HG02588 (cell line): ENCODE results near the gene RPS10.
"Not testable (repeated sequence)": the region's sequence is repeated elsewhere in the genome, so short reads cannot be mapped to it uniquely, and the experiment has no call there.

Experiments used
- ATAC-seq: cut with Tn5 transposase; IDR thresholded peaks from one replicate; pipeline ENCODE4 v1.9.1; 2021; ENCODE audit warnings: mild to moderate bottlenecking, moderate library complexity; ENCODE audit not compliant: unreplicated experiment

The RPS10 gene

DNA sequence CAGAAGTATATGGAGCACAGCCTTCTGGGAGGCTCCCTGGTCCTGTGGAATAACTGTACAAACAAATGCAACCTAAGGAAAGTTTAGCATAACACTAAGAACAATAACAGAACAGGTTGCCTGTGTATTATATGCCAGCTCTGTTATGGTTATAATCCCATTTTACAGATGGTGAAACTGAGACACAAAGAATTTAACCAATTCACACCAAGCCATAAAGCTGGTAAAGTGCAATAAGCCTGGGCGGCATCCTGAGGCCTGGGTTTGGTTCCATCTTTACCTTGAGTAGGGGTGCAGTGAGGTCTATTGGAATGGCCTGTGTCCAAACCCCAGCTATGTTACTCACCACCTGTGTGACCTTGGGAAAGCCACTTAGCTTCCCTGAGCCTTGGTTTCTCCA is 25.3 kb upstream of the RPS10 start:
- no peak for ATAC-seq

DNA sequence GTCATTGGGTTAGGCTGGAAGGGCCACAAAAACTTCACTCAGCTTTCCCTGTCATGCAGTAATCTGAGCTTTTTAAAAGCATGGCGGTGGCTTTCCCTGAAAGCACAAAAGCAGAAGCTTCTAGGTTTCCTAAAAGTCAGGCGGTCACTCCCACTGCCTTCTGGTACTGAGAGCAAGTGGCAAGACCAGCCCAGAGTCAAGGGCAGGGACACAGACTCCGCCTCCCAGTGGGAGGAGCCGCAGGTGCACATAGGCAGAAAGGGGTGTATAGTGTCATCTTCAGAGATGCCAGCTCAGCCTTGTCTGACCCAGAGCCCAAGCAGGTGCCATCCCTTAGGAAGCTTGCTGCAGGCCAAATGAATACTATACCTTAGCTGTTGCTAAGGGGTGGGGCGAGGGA is 22.0 kb upstream of the RPS10 start:
- ATAC-seq, result no peak

DNA sequence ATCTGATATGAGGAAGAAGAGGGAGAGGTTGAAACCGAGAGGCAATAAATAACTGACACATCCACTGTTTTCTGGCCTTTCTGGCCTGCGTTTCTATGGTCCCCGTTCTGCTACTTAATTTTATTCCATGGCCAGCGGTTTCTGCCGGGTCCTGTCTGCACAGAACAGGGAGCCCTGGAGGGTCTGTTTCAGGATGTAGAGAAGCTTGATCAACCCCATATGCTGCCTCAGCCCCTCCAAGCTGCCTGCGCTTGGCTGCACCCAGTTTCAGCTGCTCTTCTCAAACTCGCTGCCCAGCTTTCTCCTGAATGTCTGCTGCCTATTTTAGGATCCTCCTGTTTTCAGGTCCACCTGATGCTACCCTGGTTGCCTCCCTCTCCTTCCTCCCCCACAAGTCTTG is 21.5 kb upstream of the RPS10 start:
- ATAC-seq, result no peak

DNA sequence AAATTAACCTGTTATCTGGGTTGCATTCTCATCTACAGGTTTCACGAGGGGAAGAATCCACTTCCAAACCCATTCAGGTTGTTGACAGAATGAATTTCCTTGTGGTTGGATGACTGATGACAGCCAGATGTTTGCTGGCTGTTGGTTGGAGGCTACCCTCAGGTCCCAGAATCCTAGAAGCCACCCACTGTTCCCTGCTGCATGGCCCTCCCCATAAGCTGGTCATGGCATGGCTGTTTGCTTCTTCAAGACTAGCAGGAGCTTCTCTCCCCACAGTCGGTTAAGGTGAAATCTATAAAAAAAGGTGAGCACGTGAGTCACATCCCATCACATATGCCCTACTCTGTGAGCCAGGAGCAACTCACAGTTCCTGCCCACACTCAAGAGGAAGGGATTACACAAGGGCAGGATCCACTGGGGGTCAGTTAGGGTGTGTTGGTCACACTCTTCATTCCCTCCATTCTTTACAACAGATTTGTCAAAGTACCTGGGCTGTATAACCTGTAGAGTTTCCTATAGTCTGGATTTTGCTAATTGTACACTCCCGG is 19.5 kb upstream of the RPS10 start:
- no peak for ATAC-seq

DNA sequence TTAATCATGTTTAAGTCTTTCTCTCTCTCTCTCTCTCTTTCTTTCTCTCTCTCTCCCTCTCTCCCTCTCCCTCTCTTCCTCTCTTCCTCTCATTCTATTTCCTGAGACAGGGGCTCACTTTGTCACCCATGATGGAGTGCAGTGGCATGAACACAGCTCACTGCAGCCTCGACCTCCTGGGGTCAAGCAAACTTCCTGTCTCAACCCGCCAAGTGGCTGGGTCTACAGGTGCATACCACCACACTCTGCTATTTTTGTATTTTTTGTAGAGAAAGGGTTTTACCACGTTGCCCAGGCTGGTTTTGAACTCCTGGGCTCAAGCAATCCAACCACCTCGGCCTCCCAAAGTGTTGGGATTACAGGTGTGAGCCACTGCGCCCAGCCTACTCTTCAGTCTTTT is 15.7 kb upstream of the RPS10 start:
- no peak for ATAC-seq

DNA sequence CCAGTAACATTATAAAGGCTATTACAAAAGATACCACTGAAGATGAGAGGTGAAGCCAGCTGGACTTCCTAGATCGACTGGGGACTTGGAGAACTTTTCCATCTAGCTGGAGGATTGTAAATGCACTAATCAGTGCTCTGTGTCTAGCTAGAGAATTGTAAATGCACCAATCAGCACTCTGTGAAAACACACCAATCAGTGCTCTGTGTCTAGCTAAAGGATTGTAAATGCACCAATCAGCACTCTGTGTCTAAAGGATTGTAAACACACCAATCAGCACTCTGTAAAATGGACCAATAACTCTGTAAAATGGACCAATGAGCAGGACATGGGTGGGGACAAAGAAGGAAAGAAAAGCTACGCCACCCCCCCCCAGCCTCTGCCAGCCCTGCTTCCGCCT is 13.6 kb upstream of the RPS10 start:
- no peak for ATAC-seq

DNA sequence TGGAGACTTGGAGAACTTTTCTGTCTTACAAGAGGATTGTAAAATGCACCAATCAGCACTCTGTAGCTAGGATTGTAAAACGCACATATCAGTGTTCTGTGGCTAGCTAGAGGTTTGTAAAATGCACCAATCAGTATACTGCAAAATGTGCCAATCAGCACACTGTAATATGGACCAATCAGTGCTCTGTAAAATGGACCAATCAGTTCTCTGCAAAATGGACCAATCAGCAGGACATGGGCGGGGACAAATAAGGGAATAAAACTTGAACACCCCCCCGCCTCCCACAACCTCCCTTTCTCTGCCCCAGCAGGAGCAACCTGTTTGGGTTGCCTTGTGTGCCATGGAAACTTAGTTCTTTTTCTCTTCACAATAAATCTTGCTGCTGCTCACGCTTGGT is 12.8 kb upstream of the RPS10 start:
- no peak for ATAC-seq

DNA sequence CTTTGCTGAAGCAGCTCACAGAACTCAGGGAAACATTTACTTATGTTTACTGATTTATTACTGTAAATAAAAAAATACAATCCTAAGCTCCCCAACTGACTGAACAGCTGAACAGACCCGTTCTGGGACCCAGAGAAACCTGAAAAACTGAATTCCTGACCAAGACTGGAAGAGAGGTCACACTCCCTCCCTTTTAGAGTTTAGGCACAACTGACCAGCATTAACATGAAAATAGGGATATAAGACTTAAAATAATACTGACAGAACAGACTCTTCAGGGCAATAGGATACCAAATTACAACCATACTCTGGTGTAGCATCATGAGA is 11.7 kb upstream of the RPS10 start:
- no peak for ATAC-seq

DNA sequence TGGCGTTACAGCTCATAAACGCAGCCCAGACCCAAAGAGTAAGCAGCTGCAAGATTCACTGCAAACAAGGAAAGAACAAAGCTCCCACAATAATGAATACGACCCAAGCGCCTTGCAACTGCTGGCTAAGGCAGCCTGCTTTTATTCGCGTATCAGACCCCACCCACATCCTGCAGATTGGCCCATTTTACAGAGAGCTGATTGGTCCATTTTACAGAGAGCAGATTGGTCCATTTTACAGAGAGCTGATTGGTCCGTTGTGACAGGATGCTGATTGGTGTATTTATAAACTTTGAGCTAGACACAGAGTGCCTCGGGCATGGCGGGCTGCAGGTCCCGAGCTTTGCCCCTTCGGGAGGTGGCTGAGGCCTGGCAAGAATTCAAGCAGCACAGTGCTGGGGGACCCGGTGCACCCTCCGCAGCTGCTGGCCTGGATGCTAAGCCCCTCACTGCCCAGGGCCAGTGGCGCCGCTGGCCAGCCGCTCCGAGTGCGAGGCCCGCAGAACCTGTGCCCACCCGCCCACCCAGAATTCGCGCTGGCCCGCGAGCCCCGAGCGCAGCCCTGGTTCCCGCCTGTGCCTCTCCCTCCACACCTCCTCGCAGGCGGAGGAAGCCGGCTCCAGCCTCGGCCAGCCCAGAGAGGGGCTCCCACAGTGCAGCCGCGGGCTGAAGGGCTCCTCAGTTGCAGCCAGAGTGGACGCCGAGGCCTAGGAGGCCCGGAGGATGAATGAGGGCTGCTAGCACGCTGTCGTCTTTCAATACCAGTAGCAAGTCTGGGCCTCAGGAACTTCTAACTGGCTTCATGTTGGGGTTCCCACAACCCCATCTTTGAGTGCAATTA is 11.2 kb upstream of the RPS10 start:
- ATAC-seq, result no peak

DNA sequence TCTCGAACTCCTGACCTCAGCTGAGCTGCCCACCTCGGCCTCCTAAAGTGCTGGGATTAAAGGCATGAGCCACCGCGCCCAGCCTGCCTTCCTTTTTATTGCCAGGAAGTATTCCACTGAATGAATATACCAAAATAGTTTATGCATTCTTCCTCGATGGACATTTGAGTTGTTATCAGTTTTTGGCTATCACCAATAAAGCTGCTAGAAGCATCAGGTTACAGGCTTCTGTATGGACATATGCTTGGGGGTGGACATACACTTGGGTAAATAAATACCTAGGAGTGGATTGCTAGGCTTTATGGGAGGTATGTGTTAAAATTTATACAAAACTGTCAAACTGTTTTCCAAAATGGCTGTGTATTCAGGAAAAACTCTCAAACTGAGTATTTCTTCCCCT is 10.0 kb upstream of the RPS10 start:
- ATAC-seq, result no peak

DNA sequence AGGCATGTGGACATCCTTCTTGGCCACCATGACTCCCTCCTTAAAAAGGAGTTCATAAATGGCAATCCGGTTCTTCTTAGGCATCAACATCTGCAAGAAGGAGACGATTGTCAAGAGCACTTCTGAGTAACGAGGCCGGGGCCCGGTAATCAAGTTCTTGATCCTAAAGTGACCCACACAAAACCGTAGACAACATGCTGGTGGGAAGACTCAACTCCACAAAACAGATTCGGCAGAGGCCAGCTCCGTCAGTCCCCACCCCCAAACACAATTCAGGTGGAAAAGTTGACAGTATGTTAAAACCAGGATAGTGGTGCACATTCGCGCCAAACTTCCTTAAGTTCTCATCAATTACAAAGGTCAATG is 754 bp downstream of the RPS10 start:
- ATAC-seq, result no peak

DNA sequence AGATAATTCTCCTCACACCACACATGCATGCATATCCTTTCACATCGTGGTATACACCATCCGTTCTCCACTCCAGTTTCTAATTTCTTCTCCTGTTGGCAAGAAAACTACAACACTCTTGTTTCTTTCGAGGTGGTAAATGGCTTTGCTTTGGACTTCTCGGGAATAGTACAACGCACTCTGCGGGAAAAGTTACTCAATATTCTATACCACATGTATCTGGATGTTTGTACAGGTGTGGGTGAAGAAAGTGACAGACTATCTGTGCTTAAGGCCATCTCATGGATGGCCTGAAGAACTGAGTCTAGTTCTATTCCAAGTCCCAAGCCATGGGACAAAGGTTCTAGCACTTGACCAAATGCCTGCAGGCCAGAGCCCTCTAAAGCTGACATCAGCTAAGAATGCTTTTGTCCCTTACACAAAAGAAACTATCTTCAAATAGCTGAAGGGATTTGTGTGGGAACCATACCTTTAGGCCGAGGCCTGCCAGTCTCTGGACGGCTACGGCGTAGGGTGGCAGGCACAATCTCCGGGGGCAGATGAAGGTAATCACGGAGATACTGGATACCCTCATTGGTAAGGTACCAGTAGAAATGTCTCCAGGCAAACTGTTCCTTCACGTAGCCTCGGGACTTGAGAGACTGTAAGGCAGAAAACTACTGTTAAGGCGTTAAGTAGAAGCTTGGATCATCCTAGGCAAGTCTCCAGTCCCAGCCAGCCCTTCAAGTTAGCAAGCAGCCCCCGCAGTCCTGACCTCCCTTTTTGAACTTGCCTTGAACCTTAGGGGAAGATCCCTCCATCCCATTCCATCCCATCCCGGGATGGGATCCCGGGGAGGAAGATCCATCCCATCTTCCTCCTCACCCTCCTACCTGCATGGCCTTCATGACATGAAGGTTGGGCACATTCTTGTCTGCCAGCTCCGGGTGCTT is 1.4 kb downstream of the RPS10 start:
- no peak for ATAC-seq

DNA sequence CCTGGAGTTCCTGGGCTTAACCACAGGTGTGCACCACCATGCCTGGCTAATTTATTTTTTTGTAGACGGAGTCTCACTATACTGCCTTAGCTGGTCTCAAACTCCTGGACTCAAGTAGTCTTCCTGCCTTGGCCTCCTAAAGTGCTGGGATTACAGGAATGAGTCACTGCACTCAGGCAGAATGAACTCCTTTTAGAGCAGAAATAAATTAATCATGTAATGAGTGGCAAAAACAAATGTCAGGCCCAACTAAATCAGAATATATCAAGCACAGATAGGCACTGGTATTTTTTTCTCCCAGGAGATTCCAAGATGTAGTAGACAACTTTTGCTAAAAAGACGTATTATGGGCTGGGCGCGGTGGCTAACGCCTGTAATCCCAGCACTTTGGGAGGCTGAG is 2.6 kb downstream of the RPS10 start:
- no peak for ATAC-seq

DNA sequence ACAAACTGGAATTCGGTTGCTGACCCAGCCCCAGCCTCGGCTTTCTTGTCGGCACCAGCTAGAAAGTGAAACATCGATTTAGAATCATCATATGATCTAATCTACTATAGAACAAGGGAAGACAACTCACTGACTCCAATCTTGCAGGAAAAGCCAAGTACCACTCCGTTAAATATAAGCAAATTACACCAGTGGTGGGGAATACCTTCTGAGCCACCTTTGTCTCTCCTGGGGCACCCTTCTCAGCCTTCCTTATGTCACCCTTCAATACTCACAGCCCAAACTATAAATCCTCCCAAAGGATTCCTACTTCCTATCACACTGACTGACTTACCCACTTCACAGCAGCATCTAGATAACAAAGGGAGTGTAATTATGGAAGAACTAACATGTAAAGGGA is 7.5 kb downstream of the RPS10 start:
- ATAC-seq, result no peak

DNA sequence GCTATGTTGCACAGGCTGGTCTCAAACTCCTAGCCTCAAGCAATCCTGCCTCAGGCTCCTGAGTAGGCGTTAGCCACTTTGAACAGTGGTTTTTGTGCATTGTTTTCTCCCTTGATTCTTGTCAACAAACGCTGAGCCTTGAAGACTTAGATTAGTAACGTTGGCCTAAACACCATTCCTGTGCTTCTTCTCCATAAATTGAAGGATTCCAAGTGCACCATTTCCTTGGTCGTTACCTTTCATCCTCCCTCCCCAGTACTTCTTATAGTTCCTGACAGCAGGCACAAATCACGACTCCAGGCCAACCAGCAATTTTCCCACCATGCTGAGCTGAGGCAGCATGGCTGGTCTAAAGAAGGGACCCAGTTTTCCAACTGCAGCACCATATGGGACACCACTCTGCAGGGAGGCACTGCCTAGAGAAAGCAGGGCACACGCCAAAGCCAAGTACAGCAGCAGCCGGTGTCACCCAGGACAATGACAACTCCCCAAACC is 8.9 kb downstream of the RPS10 start:
- no peak for ATAC-seq

DNA sequence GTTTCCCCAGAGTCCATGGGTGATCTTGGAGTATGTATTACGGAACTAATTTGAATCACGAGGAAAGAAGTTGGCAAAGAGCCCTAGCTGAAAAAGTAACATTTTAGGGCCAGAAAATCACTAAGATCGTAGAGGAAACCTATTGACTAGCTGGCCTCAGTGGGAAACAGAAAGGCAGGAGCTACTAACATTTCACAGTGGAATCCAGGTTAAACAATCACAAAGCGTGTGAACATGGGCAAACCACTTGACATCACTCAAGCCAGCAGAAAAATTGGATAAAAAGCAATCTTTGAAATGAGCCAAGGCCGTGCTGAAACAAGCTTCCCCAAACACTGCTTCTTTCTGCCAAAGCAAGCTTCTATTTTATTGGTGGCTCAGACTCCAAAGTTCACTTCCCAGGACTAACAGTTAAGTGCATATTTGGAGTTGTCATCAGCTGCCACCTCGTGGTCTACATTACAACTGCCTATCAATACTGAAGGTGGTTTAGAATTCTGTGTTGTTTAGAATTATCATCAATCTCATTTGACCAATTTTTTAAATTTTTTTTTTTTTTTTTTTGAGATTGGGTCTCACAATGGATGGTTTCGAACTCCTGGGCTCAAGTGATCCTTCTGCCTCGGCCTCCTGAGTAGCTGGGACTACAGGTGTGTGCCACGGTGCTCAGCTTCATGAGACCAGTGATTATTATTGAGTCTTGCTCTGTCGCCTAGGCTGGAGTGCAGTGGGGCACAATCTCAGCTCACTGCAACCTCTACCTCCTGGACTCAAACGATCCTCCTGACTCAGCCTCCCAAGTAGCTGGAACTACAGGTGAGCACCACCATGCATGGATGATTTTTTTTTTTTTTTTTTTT is 10.6 kb downstream of the RPS10 start:
- no peak for ATAC-seq

DNA sequence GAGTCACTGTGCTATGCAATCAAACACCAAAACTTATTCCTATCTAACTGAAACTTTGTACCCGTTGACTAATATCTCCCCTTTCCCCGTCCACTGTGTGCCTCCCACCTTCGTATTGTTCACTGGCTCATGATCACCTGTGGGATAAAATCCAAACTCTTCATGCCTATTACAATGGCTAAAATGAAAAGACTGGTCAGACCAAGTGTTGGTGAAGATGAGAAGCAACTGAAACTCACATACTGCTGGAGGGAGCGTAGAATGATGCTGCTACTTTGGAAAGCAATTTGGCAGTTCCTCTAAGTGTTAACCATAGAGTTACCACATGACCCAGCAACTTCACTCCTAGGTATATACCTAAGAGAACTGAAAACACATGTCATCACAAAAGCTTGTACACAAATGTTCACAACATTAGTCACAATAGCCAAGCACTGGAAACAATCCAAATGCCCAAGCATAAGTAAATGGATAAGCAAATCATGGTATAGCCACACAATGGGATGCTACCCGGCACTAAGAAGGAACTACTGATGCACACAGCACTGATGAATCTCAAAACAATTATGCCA is 13.1 kb downstream of the RPS10 start:
- no peak for ATAC-seq

DNA sequence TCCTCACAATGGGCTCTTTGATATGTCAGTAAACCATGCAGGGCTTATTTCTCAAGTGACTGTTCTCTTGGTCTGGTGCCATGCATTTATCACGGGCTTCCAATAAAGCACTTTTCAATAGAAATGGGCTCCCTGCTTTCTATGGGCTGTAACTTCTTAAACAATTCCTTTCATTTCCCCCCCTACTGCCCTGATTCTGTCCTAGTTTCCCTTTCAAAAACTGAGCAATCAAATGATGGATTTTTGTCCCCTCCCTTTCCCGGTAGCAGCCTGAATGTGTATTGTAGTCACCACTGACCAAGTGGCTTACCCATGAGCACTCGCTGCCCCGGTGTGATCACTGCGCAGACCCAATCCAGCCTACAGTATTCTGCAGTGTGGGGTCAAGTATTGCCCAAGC is 13.9 kb downstream of the RPS10 start:
- no peak for ATAC-seq

DNA sequence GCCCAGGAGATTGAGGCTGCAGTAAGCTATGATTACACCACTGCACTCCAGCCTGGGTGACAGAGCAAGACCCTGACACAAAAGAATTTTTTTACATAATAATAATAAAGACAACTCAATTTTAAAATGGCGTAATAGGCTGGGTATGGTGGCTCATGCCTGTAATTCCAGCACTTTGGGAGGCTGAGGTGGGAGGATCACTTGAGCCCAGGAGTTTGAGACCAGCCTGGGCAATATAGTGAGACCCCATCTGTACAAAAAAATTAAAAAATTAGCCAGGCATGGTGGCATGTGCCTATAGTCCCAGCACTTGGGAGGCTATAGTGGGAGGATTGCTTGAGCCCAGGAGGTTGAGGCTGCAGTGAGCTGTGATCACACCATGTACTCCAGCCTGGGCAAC is 18.0 kb downstream of the RPS10 start:
- ATAC-seq, result not testable (repeated sequence)

DNA sequence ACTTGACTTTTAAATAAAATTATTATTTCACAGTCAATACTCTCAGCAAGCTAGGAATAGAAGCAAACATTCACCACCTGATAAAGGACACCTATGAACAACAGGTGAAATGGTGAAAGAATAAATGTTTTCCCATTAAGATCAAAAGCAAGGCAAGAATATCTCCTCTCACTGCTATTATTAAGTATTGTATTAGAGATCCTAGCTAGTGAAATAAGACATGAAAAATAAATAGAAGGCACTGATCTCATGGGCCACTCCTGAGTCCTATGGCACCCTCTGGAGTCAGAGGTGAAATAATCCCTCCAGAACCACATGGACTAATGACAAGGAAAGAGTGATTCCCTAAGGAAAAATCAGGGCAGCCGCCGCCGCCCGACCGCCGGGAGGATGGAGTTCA is 29.4 kb downstream of the RPS10 start:
- ATAC-seq, result no peak

DNA sequence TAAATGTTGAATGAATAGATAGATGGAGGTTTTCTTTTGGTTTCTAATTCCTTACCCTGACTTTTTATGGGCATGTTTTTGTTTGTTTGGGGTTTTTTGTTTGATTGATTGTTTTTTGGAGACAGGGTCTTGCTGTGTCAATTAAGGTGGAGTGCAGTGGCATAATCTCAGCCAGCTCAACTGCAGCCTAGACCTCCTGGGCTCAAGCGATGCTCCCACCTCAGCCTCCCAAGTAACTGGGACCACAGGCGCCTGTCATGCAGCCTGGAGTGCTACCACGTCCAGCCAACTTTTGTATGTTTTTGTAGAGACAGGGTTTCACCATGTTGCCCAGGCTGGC is 31.9 kb downstream of the RPS10 start:
- no peak for ATAC-seq
